Activated B cell treated with CpG ODN at 0.5 μM for 24 hours (primary cell): ENCODE measurements around the gene WDR36. TPM values are rescaled to one million over a fixed set of nuclear protein-coding genes. Genes with fewer than 3 reads are reported as not detected.
A peak's percentile ranks its signal among the peaks of the same experiment; 100 is the strongest.

ENCODE experiments used
- ATAC-seq: fragments of 200-7000 bp; cut with Tn5 transposase; one replicate; pipeline ENCODE4 v1.10.0; 2021; ENCODE audit warnings: low read depth, mild to moderate bottlenecking, moderate library complexity
- CTCF ChIA-PET: fragments of 350-600 bp; sonication (Branson Sonifier 250); formaldehyde crosslinking; loops from one replicate; lab custom pipeline; 2021; ENCODE audit warnings: antibody characterized with exemption; lab: Charles Lee
- POLR2A ChIA-PET: fragments of 350-600 bp; sonication (Branson Sonifier 250); formaldehyde crosslinking; loops from one replicate; lab custom pipeline; 2021; ENCODE audit warnings: antibody characterized with exemption; lab: Charles Lee
- DNase-seq: peaks from one replicate; pipeline ENCODE4 v3.0.0; 2022
- H3K27ac Mint-ChIP-seq: one replicate; pipeline ENCODE4 v1.8.0; 2020; ENCODE audit warnings: mixed read lengths
- H3K27me3 Mint-ChIP-seq: one replicate; pipeline ENCODE4 v1.8.0; 2021; ENCODE audit warnings: mixed read lengths
- H3K36me3 Mint-ChIP-seq: one replicate; pipeline ENCODE4 v1.8.0; 2021; ENCODE audit warnings: low read depth, mixed read lengths
- H3K4me1 Mint-ChIP-seq: one replicate; pipeline ENCODE4 v1.8.0; 2021; ENCODE audit warnings: mixed read lengths
- H3K4me3 Mint-ChIP-seq: one replicate; pipeline ENCODE4 v1.8.0; 2020; ENCODE audit warnings: mild to moderate bottlenecking, mixed read lengths
- H3K9me3 Mint-ChIP-seq: one replicate; pipeline ENCODE4 v1.8.0; 2020; ENCODE audit warnings: mixed read lengths
- intact Hi-C: fragments of 100-400 bp; cut with micrococcal nuclease; formaldehyde crosslinking; loops from one replicate; pipeline ENCODE4 v1.15.1; 2024
- total RNA-seq: library from RNA; stranded (reverse); gene quantifications from 2 replicates; pipeline ENCODE4 v1.2.3, GENCODE V29; 2022
- TF ChIP-seq, protein P1 (sequence below): fragments of 200-600 bp; IDR thresholded peaks from one replicate; pipeline ENCODE4 v1.8.0; 2022; ENCODE audit warnings: antibody characterized with exemption, mild to moderate bottlenecking

WDR36 gene
- total RNA-seq, 1 donor from 2014 or later: 48.6 TPM

DNA sequence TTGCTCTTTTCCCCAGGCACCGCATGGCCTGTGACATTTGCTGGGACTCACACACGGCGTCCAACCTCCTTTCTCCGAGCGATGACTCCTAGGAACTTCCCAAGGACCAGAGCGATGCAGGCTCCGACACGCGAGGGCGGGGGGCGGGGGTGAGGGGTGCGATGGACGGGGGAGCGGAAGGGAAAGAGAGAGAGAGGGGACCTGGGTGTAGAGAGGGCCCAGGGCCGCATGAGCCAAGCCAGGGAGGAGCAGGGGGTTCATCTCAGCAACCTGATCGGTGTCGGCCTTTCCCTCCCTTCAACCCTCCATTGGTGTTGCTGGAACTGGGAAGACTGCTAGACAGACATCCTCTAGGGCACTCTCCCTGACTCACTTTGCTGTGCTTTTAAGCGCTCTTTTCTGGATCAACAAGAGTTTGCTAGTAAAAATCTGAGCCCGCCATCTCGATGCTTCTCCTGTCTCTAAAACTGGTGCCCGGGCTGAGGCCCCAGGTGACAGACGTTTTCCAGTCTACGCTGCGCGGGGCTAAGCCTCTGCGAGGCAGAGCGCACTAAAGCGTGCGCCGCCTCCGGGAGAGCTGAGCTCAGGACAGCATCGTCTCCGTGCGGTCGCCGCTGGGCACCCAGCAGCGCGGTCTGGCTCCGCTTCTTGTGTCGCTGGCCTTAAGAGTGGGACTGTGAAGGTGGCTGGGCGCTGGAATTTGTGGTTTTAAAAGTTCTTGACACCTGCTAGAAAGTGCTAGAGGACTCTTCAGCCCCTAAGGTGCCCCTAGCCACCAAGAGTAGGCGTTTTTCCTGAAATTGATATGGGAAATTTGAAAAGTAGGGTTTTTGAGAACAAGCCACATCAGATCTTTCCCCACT is 21.6 kb upstream of the WDR36 start:
- intact Hi-C loops: no loop called here
- H3K4me1 Mint-ChIP-seq: peaks cover 24% of the 10 kb centered on the region
- POLR2A ChIA-PET: no interaction called here
- TF ChIP-seq, protein P1, sequence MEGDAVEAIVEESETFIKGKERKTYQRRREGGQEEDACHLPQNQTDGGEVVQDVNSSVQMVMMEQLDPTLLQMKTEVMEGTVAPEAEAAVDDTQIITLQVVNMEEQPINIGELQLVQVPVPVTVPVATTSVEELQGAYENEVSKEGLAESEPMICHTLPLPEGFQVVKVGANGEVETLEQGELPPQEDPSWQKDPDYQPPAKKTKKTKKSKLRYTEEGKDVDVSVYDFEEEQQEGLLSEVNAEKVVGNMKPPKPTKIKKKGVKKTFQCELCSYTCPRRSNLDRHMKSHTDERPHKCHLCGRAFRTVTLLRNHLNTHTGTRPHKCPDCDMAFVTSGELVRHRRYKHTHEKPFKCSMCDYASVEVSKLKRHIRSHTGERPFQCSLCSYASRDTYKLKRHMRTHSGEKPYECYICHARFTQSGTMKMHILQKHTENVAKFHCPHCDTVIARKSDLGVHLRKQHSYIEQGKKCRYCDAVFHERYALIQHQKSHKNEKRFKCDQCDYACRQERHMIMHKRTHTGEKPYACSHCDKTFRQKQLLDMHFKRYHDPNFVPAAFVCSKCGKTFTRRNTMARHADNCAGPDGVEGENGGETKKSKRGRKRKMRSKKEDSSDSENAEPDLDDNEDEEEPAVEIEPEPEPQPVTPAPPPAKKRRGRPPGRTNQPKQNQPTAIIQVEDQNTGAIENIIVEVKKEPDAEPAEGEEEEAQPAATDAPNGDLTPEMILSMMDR: no peak
- no peak overlapping the region for H3K4me3 Mint-ChIP-seq
- H3K27me3 Mint-ChIP-seq: peaks cover 79% of the 10 kb centered on the region
- no peaks in the 10 kb centered on the region for H3K36me3 Mint-ChIP-seq
- no peaks in the 10 kb centered on the region for H3K9me3 Mint-ChIP-seq
- CTCF ChIA-PET: no interaction called here
- no peak overlapping the region for H3K27ac Mint-ChIP-seq
- DNase-seq: no peak
- ATAC-seq: peak; percentile 14

DNA sequence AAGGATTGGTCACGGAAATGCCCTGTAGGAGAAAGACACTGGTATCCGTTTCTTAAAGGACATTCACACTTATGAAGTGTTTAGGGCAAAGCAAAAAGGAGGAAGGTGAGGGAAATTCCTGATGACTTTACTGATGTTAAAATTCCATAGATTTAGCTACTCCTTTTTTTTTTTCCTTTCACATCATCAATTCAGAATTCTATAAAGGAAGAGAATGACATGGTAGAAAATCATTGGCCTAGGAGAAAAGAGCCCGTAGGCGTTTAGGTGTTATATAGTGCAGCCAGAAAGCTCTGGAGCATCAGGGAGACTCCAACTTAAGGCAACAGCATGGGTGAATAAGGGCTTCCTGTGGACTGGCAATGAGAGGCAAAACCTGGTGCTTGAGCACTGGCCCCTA is 20.7 kb upstream of the WDR36 start, which contains the start of gene TSLP:
TSLP (plus strand) TSS at position 301 of the 400 bp plus-strand sequence. CDS start 178 bp downstream, outside the sequence.
- Mint-ChIP-seq H3K4me3 (peak within 1 kb of the TSS; percentile 80), H3K36me3 (no peaks in the 10 kb centered on the region), H3K4me1 (peaks cover 24% of the 10 kb centered on the region), H3K27me3 (peaks cover 73% of the 10 kb centered on the region), H3K9me3 (no peaks in the 10 kb centered on the region), H3K27ac (no peak within 1 kb of the TSS)
- ATAC-seq (no peak), DNase-seq (no peak)
- intact Hi-C loops: no loop called here
- ChIA-PET POLR2A (no interaction called here), CTCF (no interaction called here)
- TF ChIP-seq, protein P1: no peak

- Mint-ChIP-seq H3K27me3 (peaks cover 71% of the 10 kb centered on the region), H3K9me3 (no peaks in the 10 kb centered on the region), H3K4me1 (peaks cover 24% of the 10 kb centered on the region), H3K36me3 (no peaks in the 10 kb centered on the region), H3K4me3 (peak overlapping the region; percentile 80), H3K27ac (no peak overlapping the region)
- CTCF ChIA-PET: no interaction called here
- intact Hi-C loops: no loop called here
- ATAC-seq (peak; percentile 76), DNase-seq (no peak)
- TF ChIP-seq, protein P1: no peak
- POLR2A ChIA-PET: no interaction called here
These were observed 19.0 kb upstream of the WDR36 start for GRCh38 chr5:111072949-111073682.

DNA sequence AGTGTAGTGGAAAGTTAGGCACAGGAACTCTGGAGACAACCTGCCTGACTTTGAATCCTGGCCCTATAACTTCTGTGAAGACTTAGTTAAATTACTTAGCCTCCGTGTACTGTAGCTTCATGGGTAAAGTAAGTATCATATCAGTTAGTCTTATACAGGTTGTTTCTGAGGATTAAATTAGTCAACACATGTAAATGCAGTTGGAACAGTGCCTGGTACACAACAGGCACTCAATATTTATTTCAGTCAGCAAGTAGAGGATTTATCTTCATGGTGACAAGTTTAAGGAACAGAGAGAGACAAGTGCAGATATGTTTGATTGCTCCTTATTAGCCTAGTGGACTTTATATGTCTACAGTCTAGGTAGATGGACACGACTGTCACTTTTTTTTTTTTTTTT is 17.9 kb upstream of the WDR36 start:
- no peak for DNase-seq
- Mint-ChIP-seq H3K36me3 (no peaks in the 10 kb centered on the region), H3K4me1 (peaks cover 24% of the 10 kb centered on the region), H3K9me3 (no peaks in the 10 kb centered on the region), H3K27me3 (peaks cover 71% of the 10 kb centered on the region), H3K4me3 (peak overlapping the region; percentile 21), H3K27ac (no peak overlapping the region)
- intact Hi-C loops: no loop called here
- TF ChIP-seq, protein P1: no peak
- no peak for ATAC-seq
- CTCF ChIA-PET: no interaction called here
- POLR2A ChIA-PET: no interaction called here

DNA sequence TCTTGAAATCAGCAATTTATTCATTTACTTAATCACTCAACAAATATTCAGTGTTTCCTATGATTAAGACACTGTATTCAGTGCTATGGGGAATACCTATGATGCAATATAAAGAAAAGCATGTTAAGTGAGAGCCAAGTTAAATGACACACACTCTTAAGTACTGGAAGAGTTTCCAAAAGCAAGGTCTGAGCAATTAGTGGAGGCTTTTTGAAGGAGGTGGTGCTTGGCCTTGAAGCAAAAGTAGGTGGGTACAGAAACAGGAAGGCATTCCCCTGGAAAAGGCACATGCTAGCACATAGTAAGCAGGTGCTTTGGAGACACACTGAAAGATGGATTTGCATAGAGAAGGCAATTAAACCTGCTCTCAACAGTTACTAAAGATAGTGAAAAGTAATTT is 16.6 kb upstream of the WDR36 start:
- Mint-ChIP-seq H3K4me1 (peaks cover 22% of the 10 kb centered on the region), H3K27ac (no peak overlapping the region), H3K9me3 (no peaks in the 10 kb centered on the region), H3K4me3 (no peak overlapping the region), H3K36me3 (no peaks in the 10 kb centered on the region), H3K27me3 (peaks cover 61% of the 10 kb centered on the region)
- CTCF ChIA-PET: no interaction called here
- DNase-seq (no peak), ATAC-seq (no peak)
- intact Hi-C loops: no loop called here
- TF ChIP-seq, protein P1: no peak
- POLR2A ChIA-PET: no interaction called here
